HG02610 (cell line): ENCODE data around the gene SCP2D1.
"Not testable (repeated sequence)": the region's sequence is repeated elsewhere in the genome, so short reads cannot be mapped to it uniquely, and the experiment has no call there.

Experiments used
- ATAC-seq: cut with Tn5 transposase; IDR thresholded peaks from one replicate; pipeline ENCODE4 v1.9.1; 2021; ENCODE audit warnings: mild to moderate bottlenecking, moderate library complexity; ENCODE audit not compliant: unreplicated experiment

The SCP2D1 gene

GRCh38 chr20:18813483-18813882 is at the start of gene SCP2D1:
SCP2D1 (plus strand) TSS chr20:18813783; CDS start chr20:18813816, 33 bp downstream.
- no peak for ATAC-seq

DNA sequence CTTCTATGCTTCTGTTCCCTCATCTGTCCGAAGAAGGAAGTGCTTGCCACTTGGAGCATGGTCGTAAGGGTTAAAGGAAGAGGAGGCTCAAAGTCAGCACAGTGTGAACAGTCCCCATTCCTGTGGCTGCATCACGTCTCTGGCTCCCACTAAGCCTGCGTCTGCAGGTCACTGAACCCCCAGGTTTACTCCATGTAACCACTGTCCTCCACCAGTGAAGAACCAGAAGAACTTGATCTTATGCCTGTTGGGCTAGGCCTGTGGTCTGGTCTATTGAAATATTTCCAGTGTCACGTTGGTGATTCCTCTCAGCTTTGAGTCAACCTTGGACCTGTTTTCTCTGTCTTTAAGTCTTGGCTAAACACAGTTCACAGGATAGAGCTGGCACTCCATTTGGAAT is 45.9 kb upstream of the SCP2D1 start:
- ATAC-seq, result no peak

GRCh38 chr20:18773566-18773965 is 40.0 kb upstream of the SCP2D1 start:
- no peak for ATAC-seq

DNA sequence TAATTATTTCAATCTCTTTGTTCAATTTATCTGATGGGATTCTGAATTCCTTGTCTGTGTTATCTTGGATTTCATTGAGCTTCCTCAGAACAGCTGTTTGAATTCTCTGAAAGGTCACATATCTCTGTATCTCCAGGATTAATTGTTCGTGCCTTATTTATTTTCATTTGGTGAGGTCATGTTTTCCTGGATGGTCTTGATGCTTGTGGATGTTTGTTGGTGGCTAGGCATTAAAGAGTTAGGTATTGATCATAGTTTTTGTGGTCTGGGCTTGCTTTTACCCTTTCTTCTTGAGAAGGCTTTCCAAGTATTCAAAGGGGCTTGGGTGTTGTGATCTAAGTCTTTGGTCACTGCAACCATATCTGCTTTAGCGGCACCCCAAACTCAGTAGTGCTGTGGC is 39.4 kb upstream of the SCP2D1 start:
- no peak for ATAC-seq

GRCh38 chr20:18775633-18776032 is 38.0 kb upstream of the SCP2D1 start:
- no peak for ATAC-seq

GRCh38 chr20:18778690-18779392 is 34.7 kb upstream of the SCP2D1 start:
- ATAC-seq, result no peak

GRCh38 chr20:18780385-18781130 is 33.0 kb upstream of the SCP2D1 start:
- ATAC-seq, result no peak

DNA sequence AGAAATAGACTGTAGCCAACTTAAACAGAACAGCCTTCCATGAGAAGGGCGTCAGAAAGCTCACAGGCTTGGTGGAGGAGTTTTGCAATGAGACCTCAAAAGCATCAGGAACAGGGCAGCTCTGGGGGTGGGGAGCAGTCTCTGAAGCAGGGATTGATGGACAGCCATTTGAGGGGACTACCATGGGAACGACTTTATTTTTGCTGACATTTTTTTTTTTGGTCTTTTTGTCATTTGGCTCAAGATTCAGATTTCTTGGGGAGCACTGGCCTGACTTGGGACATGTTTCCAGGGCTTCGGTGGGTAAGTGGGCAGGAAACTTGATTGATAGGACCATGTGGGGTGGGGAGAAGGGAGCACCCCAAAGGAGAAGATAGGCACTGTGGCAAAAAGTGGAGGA is 32.1 kb upstream of the SCP2D1 start:
- no peak for ATAC-seq

GRCh38 chr20:18783385-18783959 is 30.1 kb upstream of the SCP2D1 start:
- no peak for ATAC-seq

DNA sequence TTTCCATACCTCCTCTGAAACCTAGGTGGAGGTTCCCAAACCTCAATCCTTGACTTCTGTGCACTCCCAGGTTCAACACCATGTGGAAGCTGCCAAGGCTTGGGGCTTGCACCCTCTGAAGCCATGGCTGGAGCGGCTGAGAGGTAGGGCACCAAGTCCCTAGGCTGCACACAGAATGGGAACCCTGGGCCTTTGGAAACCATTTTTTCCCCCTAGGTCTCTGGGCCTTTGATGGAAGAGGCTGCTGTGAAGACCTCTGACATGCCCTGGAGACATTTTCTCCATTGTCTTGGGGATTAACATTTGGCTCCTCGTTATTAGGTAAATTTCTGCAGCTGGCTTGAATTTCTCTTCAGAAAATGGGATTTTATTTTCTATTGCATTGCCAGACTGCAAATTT is 26.5 kb upstream of the SCP2D1 start:
- not testable (repeated sequence) for ATAC-seq

GRCh38 chr20:18788021-18788420 is 25.6 kb upstream of the SCP2D1 start:
- no peak for ATAC-seq

DNA sequence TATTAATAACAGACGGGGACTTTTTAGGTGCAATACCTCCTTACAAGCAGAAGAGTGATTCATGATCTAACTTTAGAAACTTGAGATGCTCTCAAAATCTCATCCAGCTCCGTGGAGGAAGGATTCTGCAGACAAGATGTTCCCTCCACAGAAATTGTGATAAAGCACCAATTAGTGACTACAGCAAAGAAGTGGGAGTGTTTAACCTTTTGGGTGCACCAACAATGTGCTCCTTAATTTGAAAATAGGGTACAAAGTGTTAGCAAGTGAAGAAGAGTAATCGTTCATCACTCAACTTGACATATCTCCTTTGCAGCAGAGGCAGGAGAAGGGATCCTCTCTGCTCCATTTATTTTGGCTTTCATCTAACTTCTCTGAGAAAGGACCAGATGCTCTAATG is 22.8 kb upstream of the SCP2D1 start:
- ATAC-seq, result no peak

DNA sequence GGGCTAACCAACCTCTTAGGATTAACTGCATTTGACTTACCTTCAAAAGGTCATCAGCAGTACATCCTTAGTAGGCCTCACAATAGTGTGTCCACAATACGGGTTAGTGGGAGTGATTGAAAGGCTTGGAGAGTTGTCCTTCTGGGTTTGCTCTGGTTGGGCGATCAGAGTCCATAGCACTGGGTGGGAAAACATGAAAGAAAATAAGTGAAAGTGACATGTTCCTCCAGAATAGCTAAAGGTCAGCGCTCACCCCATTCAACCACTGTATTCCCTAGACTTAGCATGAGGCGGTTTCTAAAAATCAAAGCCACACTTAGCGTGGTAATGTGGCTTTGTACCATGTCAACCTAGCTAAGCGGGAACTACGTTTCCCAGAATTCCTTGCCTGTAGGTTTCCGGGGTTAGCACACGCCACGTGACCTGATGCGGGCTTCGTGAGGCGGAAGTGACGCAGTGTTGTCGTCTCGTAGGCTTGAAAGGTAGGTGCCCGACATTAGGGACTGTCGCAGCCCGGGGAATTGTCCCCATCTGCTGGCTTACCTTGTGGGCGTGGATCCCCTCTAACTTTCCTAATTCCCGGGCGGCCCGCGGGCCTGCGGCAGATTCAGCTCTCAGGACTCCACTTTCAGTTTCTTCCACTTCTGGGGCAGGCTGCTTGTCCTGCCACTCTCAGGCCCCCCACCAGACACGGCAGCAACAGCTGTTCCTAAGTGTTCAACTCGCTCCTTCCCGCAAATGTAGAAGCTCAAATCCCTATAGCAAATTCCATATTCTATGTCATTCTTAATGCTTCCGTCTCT is 19.8 kb upstream of the SCP2D1 start:
- ATAC-seq, result peak; percentile 89

DNA sequence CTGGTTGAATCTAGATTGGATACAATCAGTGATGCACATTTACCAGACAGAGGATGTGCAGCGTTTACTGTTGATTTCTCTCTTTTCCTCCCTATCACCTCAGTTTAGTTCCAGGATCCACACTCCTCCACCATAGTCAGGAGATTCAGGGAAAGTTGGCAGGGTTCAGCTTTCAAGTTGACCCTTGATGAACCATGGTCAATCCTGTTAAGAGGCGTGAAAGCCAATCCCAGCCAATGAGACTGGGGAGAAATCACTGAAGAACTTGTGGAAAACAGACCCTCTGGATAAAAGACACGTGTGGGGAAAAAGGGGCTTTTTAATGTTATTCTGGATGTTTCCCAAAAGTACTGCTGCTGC is 19.2 kb upstream of the SCP2D1 start:
- ATAC-seq, result no peak

DNA sequence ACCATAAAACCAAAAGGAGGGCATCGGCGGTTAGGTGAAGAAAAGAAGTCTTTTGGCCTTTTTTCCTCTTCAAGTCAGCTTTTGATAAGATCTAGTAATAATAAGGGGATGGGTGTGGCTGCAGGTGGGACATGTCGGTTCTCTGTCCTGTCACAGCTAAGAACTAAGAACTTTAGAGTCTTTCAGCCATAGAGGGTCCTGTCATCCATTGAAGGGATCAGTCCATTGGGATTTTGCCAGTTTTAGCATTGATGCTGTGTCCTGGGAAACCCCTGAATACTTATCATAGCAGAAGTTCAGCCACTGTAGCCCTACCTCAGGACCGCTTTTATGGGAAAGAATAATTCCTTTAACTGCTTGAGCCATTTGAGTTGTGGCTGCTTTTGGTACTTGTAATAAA is 18.2 kb upstream of the SCP2D1 start:
- no peak for ATAC-seq

DNA sequence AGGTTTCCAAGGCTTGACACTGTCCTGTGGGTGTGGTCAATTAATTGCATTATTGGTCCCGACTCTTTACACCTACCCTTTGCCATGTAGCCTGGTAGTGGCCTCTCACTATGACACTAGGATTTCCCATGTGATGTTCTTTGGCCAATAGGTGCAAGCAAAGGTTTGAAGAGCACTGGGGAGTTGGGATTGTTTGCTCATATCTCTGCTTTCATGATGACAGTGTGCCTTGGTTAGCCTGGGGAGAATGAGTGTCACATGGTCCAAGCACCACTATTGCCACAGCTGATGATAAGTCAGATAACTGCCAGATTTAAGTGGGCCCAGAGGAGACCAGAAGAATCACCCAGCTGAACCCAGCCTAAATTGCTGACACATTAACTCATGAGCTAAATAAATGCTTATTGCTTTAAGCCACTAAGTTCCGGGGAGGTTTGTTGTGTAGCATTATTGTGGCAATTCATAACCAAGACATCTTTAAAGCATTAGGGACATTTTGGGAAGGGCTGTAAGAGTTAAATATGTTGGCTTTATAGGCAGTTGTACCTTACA is 17.2 kb upstream of the SCP2D1 start:
- no peak for ATAC-seq

- ATAC-seq, result no peak
Observed at GRCh38 chr20:18801516-18801915, 12.1 kb upstream of the SCP2D1 start.

- peak; percentile 58 for ATAC-seq
Observed at GRCh38 chr20:18802012-18802634, 11.5 kb upstream of the SCP2D1 start.

DNA sequence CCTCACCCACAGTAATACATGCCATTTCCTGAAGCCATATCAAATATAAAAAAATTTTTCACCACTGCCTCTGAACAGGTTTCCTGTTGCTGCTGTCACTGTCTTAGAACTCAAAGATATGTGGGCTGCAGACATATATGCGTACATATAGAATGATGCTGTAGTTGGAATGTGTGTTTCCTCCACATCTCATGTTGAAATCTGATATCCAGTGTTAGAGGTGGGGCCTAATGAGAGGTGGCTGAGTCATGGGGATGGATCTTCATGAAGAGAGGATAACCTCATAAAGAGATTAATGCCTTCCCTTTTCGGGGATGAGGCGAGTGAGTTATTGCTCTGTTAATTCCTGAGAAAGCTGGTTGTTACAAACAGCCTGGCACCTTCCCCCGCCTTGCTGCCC is 7.7 kb upstream of the SCP2D1 start:
- ATAC-seq, result no peak

DNA sequence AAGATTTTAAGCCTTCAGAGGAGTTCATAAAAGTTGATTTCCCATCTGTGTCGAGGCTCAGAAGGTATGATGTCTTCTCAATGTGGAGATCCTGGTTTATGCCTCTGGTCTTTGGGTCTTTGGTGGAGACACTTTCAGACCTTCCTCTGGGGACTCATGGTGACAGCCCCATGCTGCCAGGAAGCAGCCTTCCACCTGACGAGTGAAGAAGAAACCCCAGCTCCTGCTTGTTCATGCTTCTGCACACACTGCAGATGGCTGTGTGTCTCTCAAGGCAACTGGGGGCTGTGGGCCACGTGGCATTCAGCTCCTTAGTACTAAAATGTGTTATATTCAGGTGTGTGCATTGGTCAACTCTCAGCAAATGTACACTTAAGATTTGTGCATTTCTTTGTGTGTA is 4.9 kb upstream of the SCP2D1 start:
- no peak for ATAC-seq

- no peak for ATAC-seq
Observed at GRCh38 chr20:18811186-18811585, 2.4 kb upstream of the SCP2D1 start.
